Gastroesophageal sphincter (tissue), 4 donors: Measurements from ENCODE around the gene SLC4A2. TPM values are rescaled to one million over a fixed set of nuclear protein-coding genes. Genes with fewer than 3 reads are reported as not detected.
"Not testable (repeated sequence)": the region's sequence is repeated elsewhere in the genome, so short reads cannot be mapped to it uniquely, and the experiment has no call there.

Experiments
- ATAC-seq: fragments of 150-250 bp; one replicate; pipeline ENCODE4 v1.9.1; 2016; ENCODE audit warnings: mild to moderate bottlenecking, moderate library complexity
- H3K27ac ChIP-seq, 4 donors: fragments of 200-600 bp; sonication (generic) in 3 of 4; 1 replicate in 3 of 4; 2 replicates in 1 of 4; pipeline ENCODE4 v1.5.1; 2016 to 2019
- H3K27me3 ChIP-seq: fragments of 200-600 bp; sonication (generic); one replicate; pipeline ENCODE4 v1.5.1; 2019
- H3K36me3 ChIP-seq, 2 donors: fragments of 200-600 bp; sonication (generic); one replicate each; pipeline ENCODE4 v1.5.1; 2019; ENCODE audit warnings: control low read depth in 1 of 2
- H3K4me1 ChIP-seq, 3 donors: fragments of 200-600 bp; sonication (generic); 1 replicate in 2 of 3; 2 replicates in 1 of 3; pipeline ENCODE4 v1.5.1; 2016 to 2019; ENCODE audit warnings: control low read depth in 2 of 3
- H3K4me3 ChIP-seq, 2 donors: fragments of 200-600 bp; sonication (generic); one replicate each; pipeline ENCODE4 v1.5.1; 2019; ENCODE audit warnings: mild to moderate bottlenecking in 1 of 2, moderate library complexity in 1 of 2
- H3K9me3 ChIP-seq, 3 donors: fragments of 200-600 bp; sonication (generic); one replicate each; pipeline ENCODE4 v1.5.1; 2017 to 2019; ENCODE audit warnings: control low read depth in 2 of 3
- EP300 ChIP-seq: sonication (generic); formaldehyde crosslinking; IDR thresholded peaks from one replicate; pipeline ENCODE4 v1.6.1; 2017; ENCODE audit warnings: antibody characterized with exemption, mild to moderate bottlenecking
- POLR2A ChIP-seq, 2 donors: fragments of 450-650 bp; IDR thresholded peaks; one replicate each; pipeline ENCODE4 v1.6.1; 2017; ENCODE audit warnings: antibody characterized with exemption in 2 of 2, mild to moderate bottlenecking in 2 of 2, moderate library complexity in 1 of 2
- POLR2AphosphoS5 ChIP-seq: sonication (generic); formaldehyde crosslinking; IDR thresholded peaks from one replicate; pipeline ENCODE4 v1.6.1; 2017; ENCODE audit warnings: antibody characterized with exemption
- WGBS, 2 donors: methylation state at CpG; one replicate each; pipeline ENCODE4 v1.1.5; 2018; ENCODE audit warnings: low coverage in 1 of 2; 5-methylcytosine and 5-hydroxymethylcytosine counted together
- total RNA-seq, 4 donors: library from RNA; depleted of rRNA; stranded (reverse); fragments of >200 nt; gene quantifications; one replicate each; pipeline ENCODE4 v1.1.0, GENCODE V29; 2016
- TF ChIP-seq, protein P1 (sequence below), 4 experiments: fragments of 200-600 bp in 2 of 4; fragments of 450-650 bp in 2 of 4; sonication (generic) in 1 of 4; IDR thresholded peaks; one replicate each; pipeline ENCODE4 v1.5.1; 2017 to 2019; ENCODE audit warnings: antibody characterized with exemption in 4 of 4, mild to moderate bottlenecking in 2 of 4, moderate library complexity in 2 of 4

The SLC4A2 gene, protein sequence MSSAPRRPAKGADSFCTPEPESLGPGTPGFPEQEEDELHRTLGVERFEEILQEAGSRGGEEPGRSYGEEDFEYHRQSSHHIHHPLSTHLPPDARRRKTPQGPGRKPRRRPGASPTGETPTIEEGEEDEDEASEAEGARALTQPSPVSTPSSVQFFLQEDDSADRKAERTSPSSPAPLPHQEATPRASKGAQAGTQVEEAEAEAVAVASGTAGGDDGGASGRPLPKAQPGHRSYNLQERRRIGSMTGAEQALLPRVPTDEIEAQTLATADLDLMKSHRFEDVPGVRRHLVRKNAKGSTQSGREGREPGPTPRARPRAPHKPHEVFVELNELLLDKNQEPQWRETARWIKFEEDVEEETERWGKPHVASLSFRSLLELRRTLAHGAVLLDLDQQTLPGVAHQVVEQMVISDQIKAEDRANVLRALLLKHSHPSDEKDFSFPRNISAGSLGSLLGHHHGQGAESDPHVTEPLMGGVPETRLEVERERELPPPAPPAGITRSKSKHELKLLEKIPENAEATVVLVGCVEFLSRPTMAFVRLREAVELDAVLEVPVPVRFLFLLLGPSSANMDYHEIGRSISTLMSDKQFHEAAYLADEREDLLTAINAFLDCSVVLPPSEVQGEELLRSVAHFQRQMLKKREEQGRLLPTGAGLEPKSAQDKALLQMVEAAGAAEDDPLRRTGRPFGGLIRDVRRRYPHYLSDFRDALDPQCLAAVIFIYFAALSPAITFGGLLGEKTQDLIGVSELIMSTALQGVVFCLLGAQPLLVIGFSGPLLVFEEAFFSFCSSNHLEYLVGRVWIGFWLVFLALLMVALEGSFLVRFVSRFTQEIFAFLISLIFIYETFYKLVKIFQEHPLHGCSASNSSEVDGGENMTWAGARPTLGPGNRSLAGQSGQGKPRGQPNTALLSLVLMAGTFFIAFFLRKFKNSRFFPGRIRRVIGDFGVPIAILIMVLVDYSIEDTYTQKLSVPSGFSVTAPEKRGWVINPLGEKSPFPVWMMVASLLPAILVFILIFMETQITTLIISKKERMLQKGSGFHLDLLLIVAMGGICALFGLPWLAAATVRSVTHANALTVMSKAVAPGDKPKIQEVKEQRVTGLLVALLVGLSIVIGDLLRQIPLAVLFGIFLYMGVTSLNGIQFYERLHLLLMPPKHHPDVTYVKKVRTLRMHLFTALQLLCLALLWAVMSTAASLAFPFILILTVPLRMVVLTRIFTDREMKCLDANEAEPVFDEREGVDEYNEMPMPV
- 100 to 1,000 TPM in 2 of 4 donors, 10 to 100 TPM in 2; 77.8 to 152 (median 95.7) TPM for total RNA-seq

DNA sequence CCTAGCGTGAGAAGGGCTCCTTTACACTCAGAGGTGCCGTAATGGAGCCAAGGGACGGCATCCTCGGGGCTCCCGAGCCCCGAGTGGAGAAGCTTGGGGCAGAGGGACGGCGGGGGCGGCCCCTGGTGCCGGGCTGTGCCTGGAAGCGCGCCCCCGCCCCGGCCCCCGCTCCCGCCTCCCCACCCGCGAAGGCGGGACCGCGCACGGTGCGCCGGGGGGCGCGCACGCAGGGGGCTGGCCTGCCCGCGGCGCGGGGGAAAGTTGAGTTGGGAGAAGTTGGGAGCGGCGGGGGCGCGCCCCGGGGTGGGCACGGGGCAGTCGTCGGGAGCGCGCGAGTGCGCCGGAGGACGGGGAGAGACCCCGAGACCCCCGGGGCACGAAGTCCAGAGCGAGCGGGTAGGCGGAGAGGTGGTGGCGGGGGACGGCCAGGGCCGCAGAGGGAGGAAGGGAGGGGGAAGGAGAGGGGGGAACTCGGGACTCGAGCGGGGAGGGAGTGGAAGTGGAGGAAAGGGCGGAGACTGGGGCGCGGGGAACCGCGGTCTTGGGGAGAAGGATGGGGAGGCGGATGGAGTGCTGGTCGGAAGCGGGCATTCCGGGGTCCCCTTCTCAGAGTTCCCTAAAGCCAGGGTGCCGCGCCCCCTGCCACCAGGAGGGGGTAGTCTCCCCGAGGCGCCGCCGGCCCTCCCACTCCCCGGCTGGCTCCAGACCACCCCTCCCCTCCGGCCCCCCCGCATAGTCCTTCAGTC is at the start of gene SLC4A2:
Gene SLC4A2 (plus strand): TSS at position 223 of the 746 bp plus-strand sequence. CDS start 2,399 bp downstream, outside the sequence.
- 0 to 2% methylated on average over 10 to 13 of the region's 75 CpGs for WGBS, 2 donors
- Histone ChIP-seq H3K27ac (peak within 1 kb of the TSS; percentile 77 to 99 (median 90)), H3K36me3 (peaks cover 0 to 18% of the 10 kb centered on the region in 2 donors), H3K4me3 (peak within 1 kb of the TSS; percentile 89 to 91), H3K4me1 (peaks cover 6 to 66% (median 40%) of the 10 kb centered on the region in 3 donors), H3K9me3 (no peaks in the 10 kb centered on the region), H3K27me3 (no peaks in the 10 kb centered on the region)
- ATAC-seq: peak; percentile 46
- no peak for TF ChIP-seq EP300
- TF ChIP-seq POLR2AphosphoS5: no peak
- TF ChIP-seq, protein P1, sequence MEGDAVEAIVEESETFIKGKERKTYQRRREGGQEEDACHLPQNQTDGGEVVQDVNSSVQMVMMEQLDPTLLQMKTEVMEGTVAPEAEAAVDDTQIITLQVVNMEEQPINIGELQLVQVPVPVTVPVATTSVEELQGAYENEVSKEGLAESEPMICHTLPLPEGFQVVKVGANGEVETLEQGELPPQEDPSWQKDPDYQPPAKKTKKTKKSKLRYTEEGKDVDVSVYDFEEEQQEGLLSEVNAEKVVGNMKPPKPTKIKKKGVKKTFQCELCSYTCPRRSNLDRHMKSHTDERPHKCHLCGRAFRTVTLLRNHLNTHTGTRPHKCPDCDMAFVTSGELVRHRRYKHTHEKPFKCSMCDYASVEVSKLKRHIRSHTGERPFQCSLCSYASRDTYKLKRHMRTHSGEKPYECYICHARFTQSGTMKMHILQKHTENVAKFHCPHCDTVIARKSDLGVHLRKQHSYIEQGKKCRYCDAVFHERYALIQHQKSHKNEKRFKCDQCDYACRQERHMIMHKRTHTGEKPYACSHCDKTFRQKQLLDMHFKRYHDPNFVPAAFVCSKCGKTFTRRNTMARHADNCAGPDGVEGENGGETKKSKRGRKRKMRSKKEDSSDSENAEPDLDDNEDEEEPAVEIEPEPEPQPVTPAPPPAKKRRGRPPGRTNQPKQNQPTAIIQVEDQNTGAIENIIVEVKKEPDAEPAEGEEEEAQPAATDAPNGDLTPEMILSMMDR (IDR thresholded peaks at IDR 0.05): peak in 3 of 4 experiments; percentile 25 to 71 (median 32)
- peak; percentile 36 to 38 for TF ChIP-seq POLR2A (IDR thresholded peaks at IDR 0.05)

DNA sequence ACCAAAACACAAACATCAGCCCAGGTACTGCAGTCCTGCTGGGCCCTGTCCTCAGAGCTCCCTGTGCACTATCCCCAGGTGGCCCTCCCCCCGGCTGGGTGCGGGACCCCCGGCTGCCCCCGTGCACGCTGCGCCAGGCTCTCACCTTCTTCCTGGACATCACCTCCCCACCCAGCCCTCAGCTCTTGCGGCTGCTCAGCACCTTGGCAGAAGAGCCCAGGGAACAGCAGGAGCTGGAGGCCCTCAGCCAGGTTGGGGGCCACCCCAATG is 49.4 kb upstream of the SLC4A2 start:
- no peak for ATAC-seq
- TF ChIP-seq POLR2AphosphoS5 (no peak), POLR2A (IDR thresholded peaks at IDR 0.05) (no peak)
- TF ChIP-seq, protein P1 (IDR thresholded peaks at IDR 0.05): no peak
- H3K9me3 ChIP-seq: no peaks in the 10 kb centered on the region
- no peak overlapping the region for H3K4me3 ChIP-seq
- H3K4me1 ChIP-seq: peaks cover 0 to 57% (median 14%) of the 10 kb centered on the region in 3 donors
- peaks cover 71% of the 10 kb centered on the region for H3K27me3 ChIP-seq
- no peak overlapping the region for H3K27ac ChIP-seq
- no CpG with 5 or more reads among the region's 7 CpGs for WGBS, 2 donors
- no peaks in the 10 kb centered on the region for H3K36me3 ChIP-seq

DNA sequence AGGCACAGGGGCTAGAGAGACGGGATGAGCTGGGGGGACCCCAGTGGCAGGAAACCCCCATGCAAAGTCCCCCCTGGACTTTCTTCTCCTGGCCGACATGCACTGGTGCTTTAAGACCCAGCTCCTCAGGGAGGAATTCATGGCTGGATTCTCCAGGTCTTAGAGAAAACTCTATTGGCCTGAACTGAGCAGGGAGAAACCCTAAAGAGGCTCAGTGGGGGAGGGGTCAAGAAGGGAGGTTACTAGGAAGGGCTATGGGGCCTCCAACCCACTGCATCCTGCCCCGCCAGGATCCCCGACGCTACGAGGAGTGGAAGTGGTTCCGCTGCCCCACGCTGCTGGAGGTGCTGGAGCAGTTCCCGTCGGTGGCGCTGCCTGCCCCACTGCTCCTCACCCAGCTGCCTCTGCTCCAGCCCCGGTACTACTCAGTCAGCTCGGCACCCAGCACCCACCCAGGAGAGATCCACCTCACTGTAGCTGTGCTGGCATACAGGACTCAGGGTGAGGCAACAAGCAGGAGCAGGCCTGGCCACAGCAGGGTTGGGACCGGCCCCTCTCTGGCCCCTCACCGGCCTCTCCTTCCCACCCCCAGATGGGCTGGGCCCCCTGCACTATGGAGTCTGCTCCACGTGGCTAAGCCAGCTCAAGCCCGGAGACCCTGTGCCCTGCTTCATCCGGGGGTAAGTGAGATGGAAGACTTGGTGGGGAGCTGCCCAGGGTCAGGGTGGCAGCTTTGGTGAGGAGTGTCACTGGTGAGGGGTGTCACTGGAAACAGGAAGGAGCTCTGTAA is 48.9 kb upstream of the SLC4A2 start:
- Histone ChIP-seq H3K27ac (no peak overlapping the region), H3K36me3 (no peaks in the 10 kb centered on the region), H3K4me3 (no peak overlapping the region), H3K9me3 (no peaks in the 10 kb centered on the region), H3K4me1 (peaks cover 0 to 57% (median 14%) of the 10 kb centered on the region in 3 donors), H3K27me3 (peaks cover 76% of the 10 kb centered on the region)
- no peak for ATAC-seq
- TF ChIP-seq, protein P1 (IDR thresholded peaks at IDR 0.05): no peak
- no peak for TF ChIP-seq POLR2A (IDR thresholded peaks at IDR 0.05)
- TF ChIP-seq EP300: no peak
- TF ChIP-seq POLR2AphosphoS5: no peak
- WGBS, 2 donors: 18% methylated on average over 7 of the region's 18 CpGs; no CpG with 5 or more reads in 1 of the 2 donors

DNA sequence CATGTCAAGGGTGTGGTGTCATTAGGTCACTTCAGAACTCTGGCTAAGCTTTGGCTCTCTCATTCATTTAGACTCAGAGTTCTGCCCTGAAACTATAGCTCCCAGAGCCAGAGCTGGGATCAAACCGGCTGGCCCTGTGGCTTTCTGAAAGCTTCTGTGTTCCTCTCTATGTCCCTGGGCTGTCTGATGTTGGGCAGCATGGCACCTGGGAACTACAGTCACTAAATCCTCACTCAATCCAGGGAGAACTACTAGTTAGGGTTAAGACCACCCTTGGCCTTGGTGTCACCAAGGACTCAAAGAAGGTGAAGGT is 48.3 kb upstream of the SLC4A2 start:
- H3K27me3 ChIP-seq: peaks cover 82% of the 10 kb centered on the region
- H3K4me3 ChIP-seq: no peak overlapping the region
- TF ChIP-seq EP300 (no peak), POLR2A (IDR thresholded peaks at IDR 0.05) (no peak), POLR2AphosphoS5 (no peak)
- TF ChIP-seq, protein P1 (IDR thresholded peaks at IDR 0.05): no peak
- no peaks in the 10 kb centered on the region for H3K36me3 ChIP-seq
- 71% methylated on average over 1 of the region's 1 CpG; no CpG with 5 or more reads in 1 of the 2 donors for WGBS, 2 donors
- no peaks in the 10 kb centered on the region for H3K9me3 ChIP-seq
- no peak overlapping the region for H3K27ac ChIP-seq
- no peak for ATAC-seq
- H3K4me1 ChIP-seq: peaks cover 0 to 57% (median 14%) of the 10 kb centered on the region in 3 donors

DNA sequence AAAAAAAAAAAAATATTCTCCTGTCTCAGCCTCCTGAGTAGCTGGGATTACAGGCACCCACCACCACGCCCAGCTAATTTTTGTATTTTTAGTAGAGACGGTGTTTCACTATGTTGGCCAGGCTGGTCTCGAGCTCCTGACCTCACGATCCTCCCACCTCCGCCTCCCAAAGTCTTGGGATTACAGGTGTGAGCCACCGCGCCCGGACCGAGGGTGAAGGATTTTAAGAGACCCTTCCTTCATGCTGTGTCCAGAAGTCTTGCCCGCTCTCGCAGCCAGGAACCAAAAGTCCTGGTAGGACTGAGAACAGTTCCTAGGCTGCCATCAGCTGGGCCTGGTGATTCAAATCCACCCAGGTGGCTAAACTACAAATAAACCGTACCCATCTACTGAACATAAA is 47.8 kb upstream of the SLC4A2 start:
- not testable (repeated sequence) for H3K27ac ChIP-seq, H3K36me3 ChIP-seq, H3K4me3 ChIP-seq, H3K9me3 ChIP-seq, ATAC-seq
- H3K4me1 ChIP-seq: peaks cover 0 to 55% (median 14%) of the 10 kb centered on the region in 3 donors
- 79 to 94% methylated on average over 2 to 8 of the region's 12 CpGs for WGBS, 2 donors
- H3K27me3 ChIP-seq: peaks cover 87% of the 10 kb centered on the region
